ENCODE measurements around the gene SUB1.
"Not testable (repeated sequence)": the region's sequence is repeated elsewhere in the genome, so short reads cannot be mapped to it uniquely, and the experiment has no call there.

SUB1 gene

DNA sequence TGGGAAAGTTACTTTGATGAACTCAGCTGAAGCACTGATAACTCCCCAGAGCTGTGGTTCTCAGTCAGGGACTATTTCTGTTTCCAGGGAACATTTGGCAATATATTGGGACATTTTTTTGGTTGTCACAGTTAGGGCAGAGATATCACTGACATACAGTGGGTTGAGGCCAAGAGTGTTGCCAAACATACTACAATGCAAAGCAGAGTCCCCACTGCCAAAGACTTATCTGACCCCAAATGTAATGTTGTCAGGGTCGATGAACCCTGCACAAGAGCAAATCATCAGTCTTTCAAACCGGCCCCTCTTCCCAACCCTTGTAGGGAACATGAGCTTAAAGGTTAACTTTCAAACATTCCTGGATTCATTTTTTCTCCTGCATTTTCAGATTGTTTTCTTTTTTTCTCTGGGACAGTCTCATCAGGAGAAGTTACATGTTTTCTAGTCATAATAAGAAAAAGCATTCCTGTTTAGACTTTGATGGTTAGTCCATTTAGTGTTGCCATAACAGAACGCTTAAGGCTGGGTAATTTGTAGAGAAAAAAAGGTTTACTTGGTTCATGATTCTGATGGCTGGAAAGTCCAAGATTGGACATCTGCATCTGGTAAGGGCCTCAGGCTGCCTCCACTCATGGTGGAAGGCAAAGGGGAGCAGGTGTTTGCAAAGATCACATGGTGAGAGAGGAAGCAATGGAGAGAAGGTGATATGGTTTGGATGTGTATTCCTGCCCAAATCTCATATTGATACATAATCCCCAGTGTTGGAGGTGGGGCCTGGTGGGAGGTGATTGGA, 18.8 kb upstream of the SUB1 start:
- no peak for DNase-seq

DNA sequence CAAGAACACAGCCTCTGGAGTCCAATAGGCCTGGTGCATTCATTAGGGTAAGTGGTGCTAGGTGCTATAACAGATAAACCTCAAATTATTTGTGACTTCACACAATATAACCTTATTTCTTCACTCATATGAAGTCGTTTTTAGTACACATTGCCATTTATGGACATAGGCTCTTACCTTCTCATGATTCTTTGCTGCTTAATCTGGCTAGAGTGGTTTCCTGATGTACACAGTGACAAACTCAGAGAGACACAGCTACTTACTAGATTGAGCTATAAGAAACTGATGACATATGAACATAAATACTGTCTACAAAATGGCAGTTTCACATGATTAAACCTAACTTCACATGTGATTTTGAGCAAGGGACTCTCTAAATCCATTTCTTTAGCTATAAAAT, 14.2 kb upstream of the SUB1 start:
- no peak for DNase-seq

DNA sequence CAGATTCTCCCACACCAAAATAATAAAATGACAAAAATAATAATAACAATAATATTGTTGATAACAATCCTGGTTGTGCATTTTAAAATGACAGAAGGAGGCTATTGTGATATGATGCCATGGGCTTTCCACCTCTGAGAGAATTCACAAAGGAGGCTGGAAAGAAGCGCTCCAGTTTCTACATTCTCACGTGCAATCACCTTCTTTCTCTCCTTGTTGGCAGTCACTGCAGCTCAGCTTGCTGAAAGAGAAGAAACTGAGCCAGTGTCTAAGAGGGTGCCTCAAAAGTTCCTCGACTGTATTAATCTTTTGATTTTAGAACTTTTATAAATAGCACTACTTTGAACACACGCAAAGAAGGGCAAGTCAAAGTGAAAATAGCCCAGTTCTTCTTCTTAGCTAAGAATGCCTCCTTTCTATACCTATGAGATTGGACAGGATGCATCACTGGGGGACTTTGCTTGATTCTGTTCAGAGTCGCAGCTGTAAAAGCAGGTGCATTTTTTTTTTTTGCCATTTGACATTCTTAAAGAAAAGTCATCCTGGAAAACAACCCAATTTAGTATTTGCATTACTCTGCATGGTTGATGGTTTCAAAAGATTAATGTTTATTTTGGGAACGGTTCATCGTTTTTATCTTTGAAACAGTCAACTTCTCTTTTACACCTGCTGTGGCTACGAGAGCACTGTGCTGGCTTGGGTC, 12.4 kb upstream of the SUB1 start:
- DNase-seq, result no peak

DNA sequence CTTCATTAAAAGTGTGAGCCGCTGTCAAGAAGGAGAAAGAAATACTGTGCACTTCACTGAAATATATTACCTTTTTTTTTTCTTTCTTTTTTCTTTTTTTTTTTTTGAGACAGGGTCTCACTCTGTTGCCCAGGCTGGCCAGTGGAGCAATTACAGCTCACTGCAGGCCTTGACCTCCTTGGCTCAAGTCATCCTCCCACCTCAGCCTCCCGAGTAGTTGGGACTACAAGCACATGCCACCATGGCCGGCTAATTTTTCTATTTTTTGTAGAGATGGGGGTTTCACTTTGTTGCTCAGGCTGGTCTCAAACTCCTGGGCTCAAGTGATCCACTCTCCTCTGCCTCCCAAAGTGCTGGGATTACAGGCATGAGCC, 11.9 kb upstream of the SUB1 start:
- not testable (repeated sequence) for DNase-seq

DNA sequence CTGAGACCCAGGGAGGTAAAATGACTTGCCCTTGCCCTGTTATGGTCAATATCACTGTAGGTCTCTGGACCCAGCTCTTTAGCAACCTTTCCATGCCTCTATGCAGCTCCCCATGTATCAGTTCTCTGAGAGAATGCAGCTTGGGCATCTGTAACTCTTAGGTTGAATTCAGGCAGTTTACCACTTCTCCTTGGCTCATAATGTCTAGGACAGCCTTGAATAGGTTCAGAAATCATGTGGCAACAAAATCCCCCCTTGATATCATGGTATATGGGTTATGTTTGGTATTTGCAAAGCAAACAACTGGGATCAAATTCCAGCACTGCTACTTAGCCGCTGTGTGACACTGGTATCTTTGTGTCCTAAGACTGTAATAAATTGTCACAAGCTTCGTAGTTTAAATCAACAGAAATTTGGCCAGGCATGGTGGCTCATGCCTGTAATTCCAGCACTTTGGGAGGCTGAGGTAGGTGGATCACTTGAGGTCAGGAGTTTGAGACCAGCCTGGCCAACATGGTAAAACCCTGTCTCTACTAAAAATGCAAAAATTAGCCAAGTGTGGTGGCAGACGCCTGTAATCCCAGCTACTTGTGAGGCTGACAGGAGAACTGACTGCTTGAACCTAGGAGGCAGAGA, 10.7 kb upstream of the SUB1 start:
- DNase-seq, result no peak

DNA sequence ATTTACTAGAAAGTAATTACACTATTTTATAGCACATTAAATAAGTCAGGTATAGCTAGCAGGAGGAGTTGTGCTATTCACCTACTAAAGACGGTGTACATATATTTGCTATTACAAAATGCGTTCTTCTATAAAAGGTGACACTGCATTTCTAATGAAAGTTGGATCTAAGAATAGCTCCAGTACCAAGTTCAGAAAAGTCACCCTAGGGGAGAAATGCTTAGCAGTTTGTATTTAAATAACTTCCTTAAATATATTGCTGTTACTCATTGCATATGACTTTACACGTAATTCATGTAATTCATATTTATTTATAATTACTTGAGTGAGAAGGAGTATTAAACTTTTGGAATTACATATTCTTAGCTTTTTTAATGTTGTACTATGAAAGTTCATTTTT, 7.0 kb upstream of the SUB1 start:
- no peak for DNase-seq

DNA sequence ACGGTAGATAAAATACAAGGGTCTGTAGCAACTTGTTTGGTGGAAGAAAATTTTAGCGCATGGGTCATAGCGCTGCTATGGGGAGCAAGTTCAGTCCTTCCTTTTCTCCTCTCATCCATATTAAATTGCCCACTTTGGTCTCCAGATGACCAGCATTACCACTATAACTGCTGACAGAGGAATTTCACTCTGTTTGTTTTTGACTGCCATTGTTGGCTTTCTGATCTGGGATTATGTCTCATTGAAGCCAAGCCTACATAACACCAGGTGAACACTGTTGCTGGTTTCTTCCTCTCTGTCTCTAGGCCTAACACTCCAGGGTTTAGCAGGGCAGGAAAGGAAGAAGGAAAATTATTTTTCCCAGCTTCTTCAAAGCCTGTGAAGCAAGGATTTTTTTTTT, 6.6 kb upstream of the SUB1 start:
- no peak for DNase-seq

DNA sequence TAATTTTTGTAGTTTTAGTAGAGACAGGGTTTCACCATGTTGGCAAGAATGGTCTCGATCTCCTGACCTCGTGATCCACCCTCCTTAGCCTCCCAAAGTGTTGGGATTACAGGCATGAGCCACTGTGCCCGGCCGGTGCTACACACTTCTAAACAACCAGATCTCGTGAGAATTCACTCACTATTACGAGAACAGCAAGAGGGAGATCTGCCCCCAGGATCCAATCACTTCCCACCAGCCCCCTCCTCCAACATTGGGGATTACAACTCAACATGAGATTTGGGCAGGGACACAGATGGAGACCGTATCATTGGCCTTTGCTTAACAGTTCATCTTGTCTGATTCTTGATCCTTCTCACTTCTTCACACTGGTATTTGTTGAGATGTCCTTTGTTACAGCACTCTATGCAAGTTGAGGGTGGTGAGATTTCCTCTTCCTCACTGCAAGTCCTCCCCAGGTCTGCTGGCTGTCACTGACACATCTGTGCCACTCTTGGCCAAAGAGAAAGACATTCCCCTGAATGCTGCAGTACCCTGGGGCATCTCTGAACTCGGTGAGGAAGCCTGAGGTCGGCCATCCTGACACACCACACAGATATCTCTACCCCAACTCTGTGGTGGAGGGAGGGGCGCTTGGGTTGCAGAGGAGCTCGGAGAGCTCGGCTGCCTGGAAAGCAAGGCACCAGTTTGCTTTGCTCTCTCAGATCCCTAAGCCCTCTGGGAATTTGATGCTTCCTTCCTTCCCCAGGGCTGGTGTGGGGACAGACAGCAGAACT, 4.2 kb upstream of the SUB1 start:
- no peak for DNase-seq

DNA sequence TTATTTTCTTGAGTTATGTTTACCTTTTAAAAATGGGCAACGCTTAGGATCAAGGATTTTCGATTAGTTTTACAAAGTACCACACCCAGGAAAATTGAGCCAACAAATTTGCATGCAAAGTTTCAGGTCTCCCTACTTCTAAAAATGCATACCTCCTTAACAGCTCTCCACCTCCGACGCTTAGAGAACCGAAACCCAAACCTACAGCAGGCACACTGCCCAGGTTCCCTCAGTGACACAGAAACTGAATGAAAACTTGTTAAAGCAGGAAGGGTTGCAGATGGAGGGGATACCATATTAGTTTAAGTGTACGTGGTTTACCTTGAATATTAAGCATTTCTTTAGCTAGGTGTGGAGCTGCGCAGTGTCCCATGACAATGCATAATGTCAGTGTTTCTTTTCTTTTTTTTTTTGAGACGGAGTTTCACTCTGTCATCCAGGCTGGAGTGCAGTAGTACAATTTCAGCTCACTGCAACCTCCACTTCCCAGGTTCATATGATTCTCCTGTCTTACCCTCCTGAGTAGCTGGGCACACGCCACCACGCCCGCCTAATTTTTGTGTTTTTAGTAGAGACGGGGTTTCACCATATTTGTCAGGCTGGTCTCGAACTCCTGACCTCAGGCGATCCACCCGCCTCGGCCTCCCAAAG, 1.6 kb upstream of the SUB1 start:
- DNase-seq, result no peak

DNA sequence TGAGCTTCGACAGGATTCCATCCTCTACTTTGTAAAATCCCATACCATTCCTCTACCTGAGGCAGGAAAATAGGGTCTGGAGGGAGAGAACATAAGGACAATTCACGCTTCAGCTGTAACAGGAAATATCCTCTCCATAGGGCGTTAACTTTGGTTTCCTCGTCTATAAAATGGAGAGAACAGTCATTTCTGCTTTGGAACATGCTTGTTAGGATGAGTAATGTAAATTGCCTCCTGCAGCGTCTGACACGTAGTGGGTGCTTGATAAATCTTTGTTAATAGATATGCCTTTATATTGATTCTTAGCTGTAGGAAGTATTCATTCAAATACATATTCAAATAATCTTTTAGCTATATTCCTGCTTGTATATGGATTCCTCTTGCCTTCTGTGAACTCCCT, 711 bp upstream of the SUB1 start:
- no peak for DNase-seq

DNA sequence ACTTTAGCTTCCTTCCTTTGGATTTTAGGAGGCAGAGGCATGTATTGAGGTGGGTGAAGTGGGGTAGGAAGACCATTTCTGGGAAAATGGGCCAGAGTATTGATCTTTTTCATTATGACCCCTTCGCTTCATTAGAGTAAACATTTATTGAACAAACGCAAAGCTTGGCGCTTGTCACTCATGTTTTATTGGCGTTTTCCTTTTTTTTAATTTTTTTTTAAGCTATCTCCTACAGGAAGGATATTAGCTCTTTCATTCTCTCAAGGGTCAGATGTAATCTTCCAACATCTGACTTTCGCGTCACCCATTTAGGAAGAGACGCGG, 273 bp upstream of the SUB1 start:
- DNase-seq, result no peak

DNA sequence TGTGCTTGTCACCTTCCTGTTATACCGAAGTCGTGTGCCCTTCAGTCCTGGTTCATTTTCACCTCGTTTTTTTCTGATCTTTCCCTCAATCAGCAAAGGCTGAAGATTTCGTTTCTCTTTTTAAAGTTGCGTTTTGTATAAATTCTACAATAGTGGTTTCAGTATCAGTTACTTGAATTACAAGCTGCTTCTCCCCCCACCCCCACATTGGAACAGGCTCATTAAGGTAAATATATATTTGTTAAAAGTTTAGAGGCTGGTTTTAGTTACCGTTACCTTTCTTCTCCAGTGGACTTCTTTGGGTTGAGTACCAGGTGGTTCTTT, 881 bp downstream of the SUB1 start:
- DNase-seq, result no peak

DNA sequence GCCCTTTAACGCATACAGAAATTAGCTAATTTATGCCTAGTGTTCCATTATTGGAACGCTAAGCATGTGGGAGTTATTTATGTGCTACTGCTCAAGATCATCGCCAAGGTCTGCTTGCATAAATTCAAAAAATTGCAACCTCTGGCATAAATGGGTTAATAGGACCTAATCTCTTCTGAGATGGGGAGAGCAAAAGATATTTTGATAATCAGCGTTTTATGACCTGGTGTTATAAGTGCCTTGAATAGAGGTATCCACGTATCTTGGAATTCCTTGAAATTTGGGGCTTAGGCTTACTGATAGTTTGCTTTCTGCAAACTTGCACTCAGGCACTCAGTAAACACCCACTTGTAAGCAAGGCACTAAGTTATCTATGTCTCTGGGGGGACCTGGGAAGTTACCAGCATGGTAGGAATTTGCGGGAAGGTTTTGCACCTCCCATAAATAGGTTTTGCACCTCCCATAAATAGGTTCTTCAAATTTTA, 1.8 kb downstream of the SUB1 start:
- DNase-seq, result no peak

DNA sequence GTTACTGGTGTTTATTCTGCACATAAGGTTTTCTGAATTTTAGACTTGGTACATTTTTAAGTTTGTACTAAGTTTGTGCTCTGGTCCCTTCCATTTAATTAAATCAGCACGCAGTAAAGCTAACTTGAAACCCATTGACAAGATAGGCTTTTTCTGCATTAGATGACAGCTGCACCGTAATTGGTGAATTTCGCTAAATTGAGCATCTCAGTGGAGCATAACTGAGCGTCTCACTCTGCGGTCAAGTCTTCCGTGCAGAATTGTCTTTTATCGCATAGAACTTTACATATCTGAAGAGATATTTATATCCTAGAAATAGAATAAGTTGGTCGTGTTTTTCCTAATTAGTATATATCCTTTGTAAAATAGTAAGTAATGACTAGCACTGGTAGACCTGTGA, 4.1 kb downstream of the SUB1 start:
- DNase-seq, result no peak

DNA sequence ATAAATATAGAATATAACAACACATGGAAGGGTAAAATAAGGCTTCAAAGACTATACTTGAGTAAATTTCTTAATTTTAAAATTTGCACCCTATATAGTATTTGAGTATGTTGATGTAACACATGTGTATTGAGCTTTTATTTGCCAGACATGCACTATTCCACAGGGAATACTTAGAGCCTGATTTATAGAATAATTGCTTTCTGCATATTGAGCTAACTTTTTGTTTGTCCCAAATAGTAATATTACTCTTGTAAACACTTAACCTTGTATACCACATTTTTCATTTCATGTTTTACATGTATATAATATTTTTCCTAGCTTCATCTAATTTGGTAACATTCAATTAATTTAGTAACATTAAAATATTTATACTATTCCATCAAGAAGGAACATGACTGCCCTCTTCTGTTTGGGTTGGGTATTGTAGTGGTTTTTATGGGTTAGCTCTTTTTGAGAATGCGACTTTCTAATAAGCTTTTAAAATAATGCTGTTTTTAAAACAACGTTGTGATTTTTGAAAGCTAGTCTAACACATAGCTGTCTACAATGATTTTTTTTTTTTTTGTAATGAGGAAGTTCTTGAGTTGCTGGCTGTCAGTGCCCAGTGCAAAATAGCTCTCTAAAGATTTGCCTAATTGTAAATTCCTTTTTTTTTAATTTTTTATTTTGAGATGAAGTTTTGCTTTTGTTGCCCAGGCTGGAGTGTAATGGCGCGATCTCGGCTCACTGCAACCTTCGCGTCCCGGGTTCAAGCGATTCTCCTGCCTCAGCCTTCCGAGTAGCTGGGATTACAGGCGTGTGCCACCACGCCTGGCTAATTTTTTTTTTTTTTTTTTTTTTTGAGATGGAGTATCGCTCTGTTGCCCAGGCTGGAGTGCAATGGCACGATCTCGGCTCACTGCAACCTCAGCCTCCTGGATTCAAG, 4.8 kb downstream of the SUB1 start:
- DNase-seq, result no peak

DNA sequence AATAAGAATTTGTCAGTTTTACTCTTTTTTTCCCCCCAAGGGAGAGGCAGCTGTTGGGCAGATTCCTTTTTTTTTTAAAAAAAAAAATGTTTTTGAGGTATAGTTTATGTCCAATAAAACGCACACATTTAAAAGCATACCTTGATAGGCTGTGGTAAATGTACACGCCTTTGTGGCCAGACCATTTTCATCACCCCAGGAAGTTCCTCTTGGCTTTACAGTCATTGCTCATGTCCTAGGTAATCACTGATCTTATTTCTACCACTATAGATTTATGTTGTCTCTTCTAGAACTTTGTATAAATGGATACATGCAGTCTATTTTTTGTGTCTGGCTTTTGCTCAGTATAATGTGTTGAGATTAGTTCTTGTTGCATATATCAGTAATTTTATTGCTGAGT, 9.8 kb downstream of the SUB1 start:
- DNase-seq, result no peak

DNA sequence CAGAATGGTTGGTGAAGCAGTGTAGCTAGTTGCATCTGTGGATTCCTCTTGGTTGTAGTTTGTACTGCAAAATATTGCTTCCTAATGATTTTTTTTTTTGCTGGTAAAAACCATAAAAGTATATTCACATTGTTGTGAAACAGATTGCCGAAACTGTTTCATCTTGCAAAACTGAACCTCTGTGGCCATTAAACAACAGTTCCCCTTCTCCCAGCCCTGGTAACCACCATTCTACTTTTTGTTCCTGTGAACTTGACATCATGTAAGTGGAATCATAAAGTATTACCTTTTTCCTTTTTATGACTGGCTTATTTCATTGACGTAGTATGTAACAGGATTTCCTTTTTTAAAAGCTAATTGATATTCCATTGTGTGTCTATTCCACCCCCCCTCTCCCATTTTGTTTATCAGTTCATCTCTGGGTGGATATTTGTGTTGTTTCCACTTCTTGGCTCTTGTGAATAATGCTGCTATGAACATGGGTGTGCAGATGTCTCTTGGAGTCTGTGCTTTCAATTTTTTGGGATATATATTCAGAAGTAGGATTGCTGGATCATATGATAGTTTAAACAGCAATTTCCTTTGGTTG, 11.8 kb downstream of the SUB1 start:
- DNase-seq, result no peak

DNA sequence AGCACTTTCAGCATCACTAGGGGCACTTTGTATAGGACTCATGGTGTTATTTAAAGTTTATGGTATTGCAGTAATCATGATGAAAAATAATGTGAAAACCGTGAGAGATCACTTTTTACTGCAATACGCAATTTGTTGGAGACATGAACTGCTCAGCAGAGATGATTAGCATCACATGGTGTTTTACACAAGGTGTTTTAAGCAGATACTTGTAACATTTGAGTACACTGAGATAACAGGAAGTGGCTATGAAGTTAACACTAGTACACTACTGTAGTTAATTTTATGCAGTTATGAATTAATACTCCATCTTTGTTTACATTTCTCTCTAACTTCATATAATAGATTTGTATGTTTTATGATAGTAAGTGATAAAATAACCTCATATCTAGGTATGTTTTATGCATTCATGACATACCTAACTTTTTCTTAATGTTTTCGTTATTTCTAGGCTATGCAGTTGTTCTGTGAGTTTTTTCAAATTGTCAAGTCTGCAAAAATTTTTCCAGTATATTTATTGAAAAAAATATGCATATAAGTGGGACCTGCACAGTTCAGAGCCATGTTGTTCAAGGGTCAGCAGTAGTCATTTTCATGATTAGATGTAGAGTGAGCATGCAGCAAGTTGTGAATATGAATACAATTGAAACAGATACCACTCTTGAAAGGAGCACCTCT, 13.0 kb downstream of the SUB1 start:
- DNase-seq, result no peak

DNA sequence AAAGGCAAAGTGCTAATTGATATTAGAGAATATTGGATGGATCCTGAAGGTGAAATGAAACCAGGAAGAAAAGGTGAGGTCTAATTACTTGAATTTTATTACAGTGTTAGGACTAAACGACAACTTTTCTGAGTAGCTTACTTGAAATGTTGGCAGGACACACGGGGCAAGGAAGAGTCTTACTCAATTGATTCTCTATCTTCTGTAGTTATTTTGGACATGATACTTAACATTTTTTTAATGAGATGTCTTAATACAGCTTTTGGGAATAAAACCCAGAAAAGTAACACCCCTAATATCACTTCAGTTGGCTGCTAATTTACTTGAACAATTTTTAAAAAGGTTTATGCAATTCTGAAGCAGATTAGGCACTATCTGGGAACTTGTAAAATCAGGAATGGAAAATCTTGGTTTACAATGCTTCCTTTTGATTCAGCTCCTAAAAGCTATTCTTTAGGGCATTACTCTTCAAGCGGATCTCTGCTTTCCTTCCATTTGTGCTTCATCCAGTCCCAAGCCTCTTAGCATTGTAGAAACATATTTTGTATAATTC, 13.7 kb downstream of the SUB1 start:
- no peak for DNase-seq

DNA sequence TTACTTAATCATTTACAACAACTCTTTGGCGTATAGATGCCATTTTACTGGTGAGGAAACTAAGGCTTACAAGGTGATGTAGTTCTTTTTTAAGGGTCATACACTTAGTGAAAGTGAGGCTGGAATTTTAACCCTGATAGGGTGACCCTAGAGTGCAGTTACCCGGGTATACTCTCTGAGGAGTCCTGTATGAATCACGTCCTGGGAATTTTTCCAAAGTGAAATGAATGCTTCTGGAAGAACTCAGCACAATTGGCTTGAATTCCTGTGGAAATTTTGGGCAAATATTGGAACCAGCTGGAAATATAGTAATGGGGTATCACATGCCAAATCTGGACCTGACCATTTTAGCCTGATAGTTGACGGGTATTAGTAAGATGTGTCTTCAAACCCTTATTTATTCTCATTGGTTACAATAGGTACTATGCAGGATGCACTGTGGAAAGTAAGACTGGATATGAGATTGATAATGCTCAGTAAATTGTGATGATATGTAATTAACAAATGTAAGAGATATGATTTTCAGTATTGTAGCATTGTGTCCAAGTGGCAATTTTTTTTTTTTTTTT, 14.8 kb downstream of the SUB1 start:
- no peak for DNase-seq

All from activated T-cell treated with anti-CD3 and anti-CD28 coated beads, Interleukin-2, amount 50 U/mL, for 1 hour (primary cell).